K562 (cell line): Measurements from ENCODE around the gene GRIK3. TPM values are rescaled to one million over a fixed set of nuclear protein-coding genes. Genes with fewer than 3 reads are reported as not detected.

Source experiments
- ATAC-seq: fragments of 200-7000 bp; cut with Tn5 transposase; 3 replicates; pipeline ENCODE4 v1.9.1; 2020; ENCODE audit warnings: moderate library complexity
- BruUV-seq: library from RNA; stranded (reverse); fragments of 400-500 nt; replicated peaks from 2 replicates; lab custom pipeline; 2021; lab: Mats Ljungman, UMichigan
- CTCF ChIA-PET: fragments of 300-600 bp; formaldehyde crosslinking; extraction: SDS; loops from one replicate; lab custom pipeline; 2021; ENCODE audit warnings: low intra/inter-chr PET ratio; lab: Yijun Ruan, JAX
- POLR2A ChIA-PET: fragments of 300-600, 350-650 bp; sonication (Branson Sonifier 250); formaldehyde crosslinking; extraction: SDS; loops from one replicate; lab custom pipeline; 2021; ENCODE audit warnings: antibody characterized with exemption, inconsistent platforms; lab: Yijun Ruan, JAX
- DNase-seq, 4 experiments: peaks; one replicate each; pipeline versions ENCODE4 v3.0.0 to v3.0.0-alpha.2; 2011 to 2018; ENCODE audit warnings: low spot score in 3 of 4, mixed read lengths in 3 of 4; ENCODE audit errors: extremely low read depth in 1 of 4
- FAIRE-seq: peaks from 2 replicates; lab custom pipeline; 2011; peaks lifted over from hg19 to GRCh38; lab: Jason Lieb, UNC
- H2AFZ ChIP-seq: 2 replicates; pipeline ENCODE4 v1.6.0; 2011; ENCODE audit warnings: low read depth, low read length, control low read depth, inconsistent platforms
- H3K27ac ChIP-seq: fragments of 200-600 bp; 3 replicates; pipeline ENCODE4 v1.8.0; 2011; ENCODE audit warnings: low read depth, mild to moderate bottlenecking, control low read depth, inconsistent platforms, low read length, moderate library complexity, mixed read lengths; ENCODE audit errors: extremely low read depth
- H3K27me3 ChIP-seq, 2 experiments: fragments of 300-600 bp in 1 of 2; 2 replicates in 1 of 2; 3 replicates in 1 of 2; pipeline versions ENCODE4 v1.6.0 to v1.8.0; 2011; ENCODE audit warnings: inconsistent platforms in 2 of 2, low read length in 2 of 2, mild to moderate bottlenecking in 1 of 2, mixed read lengths in 1 of 2, moderate library complexity in 1 of 2; ENCODE audit not compliant: control insufficient read depth in 2 of 2, insufficient read depth in 2 of 2
- H3K36me3 ChIP-seq: fragments of 300-600 bp; 3 replicates; pipeline ENCODE4 v1.8.0; 2011; ENCODE audit warnings: mild to moderate bottlenecking, low read length, inconsistent platforms; ENCODE audit not compliant: control insufficient read depth, insufficient read depth
- H3K4me1 ChIP-seq, 2 experiments: fragments of 200-600 bp in 1 of 2; replicated peaks in 1 of 2; 2 replicates in 1 of 2; 3 replicates in 1 of 2; pipeline versions ENCODE4 v1.5.1 to v1.8.0; 2011; ENCODE audit warnings: inconsistent platforms in 2 of 2, low read length in 2 of 2, mild to moderate bottlenecking in 1 of 2, mixed read lengths in 1 of 2, moderate library complexity in 1 of 2; ENCODE audit not compliant: control insufficient read depth in 2 of 2, insufficient read depth in 2 of 2
- H3K4me2 ChIP-seq: 2 replicates; pipeline ENCODE4 v1.6.1; 2011; ENCODE audit warnings: low read length, control low read depth, inconsistent platforms, mixed read lengths; ENCODE audit not compliant: insufficient read depth
- H3K4me3 ChIP-seq: fragments of 200-600 bp; sonication (generic), shearing (Covaris generic); 2 replicates; pipeline ENCODE4 v1.5.1; 2016; ENCODE audit warnings: control low read depth, inconsistent platforms
- H3K79me2 ChIP-seq: fragments of 200-600 bp; 3 replicates; pipeline ENCODE4 v1.8.0; 2011; ENCODE audit warnings: low read length, inconsistent platforms; ENCODE audit not compliant: control insufficient read depth, insufficient read depth
- H3K9ac ChIP-seq, 2 experiments: 2 replicates each; pipeline versions ENCODE4 v1.6.0 to v1.6.1; 2011; ENCODE audit warnings: low read depth in 2 of 2, low read length in 2 of 2, control low read depth in 1 of 2, inconsistent platforms in 1 of 2, mild to moderate bottlenecking in 1 of 2, mixed read lengths in 1 of 2; ENCODE audit not compliant: insufficient read depth in 1 of 2
- H3K9me1 ChIP-seq: one replicate; pipeline ENCODE4 v1.6.0; 2011; ENCODE audit warnings: inconsistent platforms, mild to moderate bottlenecking, low read length, moderate library complexity; ENCODE audit not compliant: control insufficient read depth, insufficient read depth
- H3K9me3 ChIP-seq: replicated peaks from 2 replicates; pipeline ENCODE4 v1.5.1; 2011; ENCODE audit warnings: low read depth, low read length, inconsistent platforms; ENCODE audit not compliant: control insufficient read depth, insufficient read depth
- H4K20me1 ChIP-seq: replicated peaks from 2 replicates; pipeline ENCODE4 v1.6.1; 2011; ENCODE audit warnings: low read length, inconsistent platforms, mixed read lengths; ENCODE audit not compliant: control insufficient read depth, insufficient read depth
- COPS2 ChIP-seq: fragments of 450-650 bp; conservative IDR thresholded peaks from 2 replicates; pipeline ENCODE4 v1.6.1; 2016; ENCODE audit warnings: mild to moderate bottlenecking, moderate library complexity
- MEIS2 ChIP-seq: fragments of 450-650 bp; IDR thresholded peaks from 2 replicates; pipeline ENCODE4 v1.6.1; 2014; ENCODE audit warnings: mild to moderate bottlenecking; ENCODE audit not compliant: partially characterized antibody
- RBM25 ChIP-seq: fragments of 200-400 bp; formaldehyde crosslinking; IDR thresholded peaks from 2 replicates; pipeline ENCODE4 v1.6.1; 2018; ENCODE audit warnings: low read length, low read depth, moderate library complexity; ENCODE audit not compliant: severe bottlenecking
- WGBS: fragments of 100-300 bp; shearing (Covaris generic); methylation state at CpG from one replicate; pipeline ENCODE4 v1.1.6; 2016; ENCODE audit warnings: low coverage, mixed read lengths; ENCODE audit not compliant: insufficient coverage; ENCODE audit errors: missing lambda C conversion rate; 5-methylcytosine and 5-hydroxymethylcytosine counted together
- in situ Hi-C: fragments of 300-500 bp; cut with MboI; formaldehyde crosslinking; loops from 4 replicates; pipeline ENCODE4 v1.15.0; 2018; ENCODE audit warnings: inconsistent platforms, mixed read lengths
- intact Hi-C: fragments of 100-400 bp; cut with micrococcal nuclease; formaldehyde crosslinking; loops from 2 replicates; pipeline ENCODE4 v1.14.2; 2022
- polyA plus RNA-seq, 8 experiments: library from polyadenylated mRNA; depleted of rRNA in 4 of 8; stranded (reverse) in 5 of 8; unstranded in 3 of 8; fragments of >200 nt; fragmentation: Nextera tagmentation in 2 of 8; fragmentation: Illumina TruSeq in 1 of 8; extraction: Ambion mirVana in 2 of 8; extraction: Trizol in 1 of 8; gene quantifications; 2 replicates each; pipeline versions ENCODE4 v1.2.1 to v1.2.3, GENCODE V29; 2011 to 2014; ENCODE audit warnings: inconsistent platforms in 1 of 8, missing spikeins in 1 of 8
- total RNA-seq, 7 experiments: library from RNA; depleted of rRNA in 6 of 7; stranded (reverse); fragments of >200 nt in 6 of 7; fragmentation: Illumina TruSeq in 2 of 7; extraction: Trizol in 2 of 7; gene quantifications; 2 replicates each; pipeline versions ENCODE4 v1.2.1 to v1.2.3, GENCODE V29; 2011 to 2021; ENCODE audit warnings: low replicate concordance in 1 of 7
- TF ChIP-seq, protein P1 (sequence below): sonication (generic); formaldehyde crosslinking; IDR thresholded peaks from 2 replicates; pipeline ENCODE4 v1.8.1; 2023; ENCODE audit warnings: mild to moderate bottlenecking, missing genetic modification reagents

The GRIK3 gene
- total and polyA plus RNA-seq, 9 of the 15 experiments (the other 6 are each of a cell fraction or from before 2014, with no cell fraction given): not detected

DNA sequence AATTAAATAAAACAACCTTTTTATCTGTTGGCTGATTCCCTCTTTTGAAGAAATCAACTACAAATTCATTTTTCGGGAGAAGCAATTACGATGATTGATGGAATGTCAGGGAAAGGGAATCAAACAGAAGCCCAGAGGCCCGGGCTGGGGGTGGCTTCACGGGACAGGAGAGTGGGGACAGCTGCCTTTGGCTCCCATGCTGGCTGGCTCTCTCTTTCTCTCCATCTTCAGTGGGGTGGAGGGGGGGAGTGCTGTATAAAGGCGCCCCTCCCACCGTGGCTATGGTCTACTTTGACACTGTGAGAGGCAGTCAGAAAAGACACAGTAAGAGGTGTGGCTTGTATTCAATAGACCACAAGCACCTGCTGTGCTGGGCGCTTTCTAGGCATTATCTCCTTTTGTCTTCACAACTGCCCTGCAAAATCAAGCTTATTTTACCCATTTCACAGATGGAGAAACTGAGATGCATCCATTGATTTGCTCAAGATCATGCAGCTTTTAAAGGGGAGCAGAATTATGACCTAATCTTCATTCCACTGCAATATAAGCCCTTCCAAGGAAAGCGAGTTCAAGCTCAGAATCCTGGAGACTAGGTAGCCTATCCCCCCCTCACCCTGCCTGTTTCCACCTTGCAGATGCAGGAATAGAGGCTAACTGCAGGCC, 92.9 kb downstream of the GRIK3 start:
- Histone ChIP-seq H4K20me1 (peaks cover 9% of the 10 kb centered on the region; the same call in 1 of the 2 replicates), H3K27me3 (peaks cover 0 to 12% of the 10 kb centered on the region in 2 experiments; a peak in 3 of 5 replicates), H3K9me3 (no peaks in the 10 kb centered on the region), H3K9ac (no peak overlapping the region), H3K27ac (no peak overlapping the region), H3K9me1 (no peaks in the 10 kb centered on the region), H3K4me1 (no peaks in the 10 kb centered on the region), H3K4me3 (no peak overlapping the region), H2AFZ (no peak overlapping the region), H3K36me3 (no peaks in the 10 kb centered on the region)
- ATAC-seq (no peak), DNase-seq (no peak)
- CTCF ChIA-PET: no interaction called here
- no TSS peak for BruUV-seq
- WGBS: 0% methylated on average over 8 of the region's 8 CpGs
- intact Hi-C loops: no loop called here
- peak; percentile 81 for TF ChIP-seq RBM25
- no peak for TF ChIP-seq COPS2
- TF ChIP-seq MEIS2: peak; percentile 12
- TF ChIP-seq, protein P1, sequence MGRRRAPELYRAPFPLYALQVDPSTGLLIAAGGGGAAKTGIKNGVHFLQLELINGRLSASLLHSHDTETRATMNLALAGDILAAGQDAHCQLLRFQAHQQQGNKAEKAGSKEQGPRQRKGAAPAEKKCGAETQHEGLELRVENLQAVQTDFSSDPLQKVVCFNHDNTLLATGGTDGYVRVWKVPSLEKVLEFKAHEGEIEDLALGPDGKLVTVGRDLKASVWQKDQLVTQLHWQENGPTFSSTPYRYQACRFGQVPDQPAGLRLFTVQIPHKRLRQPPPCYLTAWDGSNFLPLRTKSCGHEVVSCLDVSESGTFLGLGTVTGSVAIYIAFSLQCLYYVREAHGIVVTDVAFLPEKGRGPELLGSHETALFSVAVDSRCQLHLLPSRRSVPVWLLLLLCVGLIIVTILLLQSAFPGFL (CRISPR knock-in tag): no peak
- TF ChIP-seq, all 486 proteins: peak for 2
- POLR2A ChIA-PET: no interaction called here
- no peak for FAIRE-seq
- Histone ChIP-seq H3K4me2 (no peak overlapping the region), H3K79me2 (no peaks in the 10 kb centered on the region)
- in situ Hi-C loops: no loop called here
